NCI-H187 (cell line): ENCODE measurements around the gene ZNF91.
"Not testable (repeated sequence)": the region's sequence is repeated elsewhere in the genome, so short reads cannot be mapped to it uniquely, and the experiment has no call there.

Source experiments
- DNase-seq, 2 experiments: peaks; one replicate each; lab custom pipeline; 2025; lab: John Stamatoyannopoulos, UW

Gene ZNF91

GRCh38 chr19:23318941-23319340 is 76.3 kb downstream of the ZNF91 start:
- DNase-seq = not testable (repeated sequence)

- no peak for DNase-seq
These were observed 77.1 kb downstream of the ZNF91 start for GRCh38 chr19:23318143-23318542.

GRCh38 chr19:23315286-23315685 is 80.0 kb downstream of the ZNF91 start:
- no peak for DNase-seq

GRCh38 chr19:23314505-23315251 is 80.6 kb downstream of the ZNF91 start:
- no peak for DNase-seq

DNA sequence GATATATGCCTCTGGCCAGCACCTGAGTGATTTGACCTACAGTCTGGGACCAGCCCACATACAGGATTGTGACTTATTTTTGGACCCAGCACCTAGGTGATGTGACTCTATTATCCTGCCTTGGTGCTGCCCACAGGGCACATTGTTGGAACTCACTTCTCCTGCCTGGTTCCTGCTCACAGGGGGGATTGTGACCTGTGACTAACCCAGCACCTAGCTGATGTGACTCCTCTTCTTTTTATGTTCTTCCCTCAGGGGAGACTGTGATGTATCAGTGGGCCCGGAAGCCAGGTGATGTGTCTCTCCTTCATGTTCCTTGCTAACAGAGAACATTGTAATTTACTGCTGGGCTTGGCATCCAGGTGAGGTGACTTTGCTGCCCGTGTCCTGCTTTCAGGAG is 82.1 kb downstream of the ZNF91 start:
- DNase-seq = no peak

GRCh38 chr19:23312515-23312914 is 82.8 kb downstream of the ZNF91 start:
- DNase-seq = no peak

GRCh38 chr19:23311551-23311950 is 83.7 kb downstream of the ZNF91 start:
- DNase-seq = no peak

- no peak for DNase-seq
These were observed 84.5 kb downstream of the ZNF91 start for GRCh38 chr19:23310729-23311211.

- no peak for DNase-seq
These were observed 85.3 kb downstream of the ZNF91 start for GRCh38 chr19:23309926-23310325.

DNA sequence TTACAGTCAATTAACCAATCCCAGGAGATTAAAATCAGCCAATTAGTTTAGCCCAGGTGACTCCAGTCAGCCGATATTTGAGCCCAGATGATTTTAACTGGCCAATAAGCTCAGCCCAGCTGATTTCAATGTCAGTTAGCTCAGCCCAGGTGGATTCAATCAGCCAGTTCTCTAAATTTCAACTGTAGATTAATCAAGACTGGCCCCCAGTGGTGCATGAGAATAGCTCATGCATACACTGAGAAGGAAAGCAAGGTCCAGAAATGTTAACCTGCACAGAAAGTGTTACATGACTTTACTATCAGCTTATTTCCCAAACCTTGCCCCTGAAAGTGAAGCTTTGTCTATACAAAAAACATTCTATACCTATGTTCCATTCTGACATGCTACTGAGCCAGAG is 89.7 kb downstream of the ZNF91 start:
- DNase-seq = no peak

DNA sequence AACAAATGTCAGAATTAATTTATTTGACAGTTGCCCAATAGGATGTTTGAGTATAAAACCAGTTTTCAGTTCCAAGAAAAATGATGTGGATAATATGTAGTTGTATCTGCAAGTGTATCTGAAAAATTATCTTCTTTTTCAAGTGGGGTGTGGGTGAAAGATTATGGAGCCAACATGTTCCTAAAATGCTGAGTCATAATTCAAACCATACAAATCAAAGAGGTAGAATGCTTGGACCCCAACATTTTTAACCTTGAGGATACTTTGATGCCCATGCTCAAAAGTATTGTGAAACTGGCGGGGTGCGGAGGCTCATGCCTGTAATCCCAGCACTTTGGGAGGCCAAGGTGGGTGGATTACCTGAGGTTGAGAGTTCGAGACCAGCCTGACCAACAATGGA is 91.0 kb downstream of the ZNF91 start:
- DNase-seq = no peak

DNA sequence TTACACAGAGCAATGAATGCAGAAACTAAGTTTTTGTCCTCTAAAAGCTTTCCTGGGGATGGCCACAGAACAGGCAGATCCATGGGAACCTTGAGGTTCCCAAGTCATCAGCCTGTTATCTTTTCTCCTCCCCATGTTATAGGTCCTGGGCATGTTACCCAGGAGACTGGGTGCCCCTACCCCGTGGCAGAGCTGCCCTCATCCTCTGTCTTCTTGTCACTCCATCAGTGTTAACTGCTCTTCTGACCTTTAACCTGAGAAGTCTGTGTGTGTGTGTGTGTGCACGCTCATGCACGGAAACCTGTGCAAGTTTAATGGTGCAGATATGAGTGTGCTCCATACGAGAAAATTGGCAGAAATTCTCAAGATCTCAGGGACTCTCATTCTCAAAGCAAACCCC is 101.1 kb downstream of the ZNF91 start:
- no peak for DNase-seq

- not testable (repeated sequence) for DNase-seq
These were observed 105.3 kb downstream of the ZNF91 start for GRCh38 chr19:23289966-23290365.
